ENCODE measurements around the gene GABRG1.

- no peak for TF ChIP-seq CTCF (conservative IDR thresholded peaks at IDR 0.05; ENCODE audit: low read depth in 2 of 2)
- TF ChIP-seq EZH2 (IDR thresholded peaks at IDR 0.05; ENCODE audit: low read depth, unreplicated experiment) = no peak
- no peak for TF ChIP-seq POLR2AphosphoS5 (IDR thresholded peaks at IDR 0.05; ENCODE audit: low read depth)
- TF ChIP-seq CREB1 (CRISPR knock-in tag; IDR thresholded peaks at IDR 0.05; ENCODE audit: low read depth) = no peak
- no peak for TF ChIP-seq JUNB (IDR thresholded peaks at IDR 0.05; ENCODE audit: unreplicated experiment)
- TF ChIP-seq EZH2phosphoT487 (IDR thresholded peaks at IDR 0.05; ENCODE audit: unreplicated experiment) = no peak
- no peak for TF ChIP-seq REST (IDR thresholded peaks at IDR 0.05; ENCODE audit: unreplicated experiment)
- TF ChIP-seq ZNF114 (CRISPR knock-in tag; IDR thresholded peaks at IDR 0.05) = no peak
- no peak for TF ChIP-seq ZNF331 (CRISPR knock-in tag; IDR thresholded peaks at IDR 0.05; ENCODE audit: low read depth)
- no peak for TF ChIP-seq NANOG (IDR thresholded peaks at IDR 0.05; ENCODE audit: borderline replicate concordance)
Measured at GRCh38 chr4:46032056-46032455, 91.8 kb downstream of the GABRG1 start.
